Vagina (tissue), 2 donors: Measurements from ENCODE around the gene SRRT. TPM values are rescaled to one million over a fixed set of nuclear protein-coding genes. Genes with fewer than 3 reads are reported as not detected.

Experiments used
- DNase-seq, 2 donors: peaks; one replicate each; pipeline ENCODE4 v3.0.0-alpha.2; 2017; ENCODE audit errors: extremely low spot score in 2 of 2
- H3K27ac ChIP-seq: fragments of 200-600 bp; sonication (generic); one replicate; pipeline ENCODE4 v1.5.1; 2019
- H3K27me3 ChIP-seq: fragments of 200-600 bp; sonication (generic); one replicate; pipeline ENCODE4 v1.5.1; 2019
- H3K36me3 ChIP-seq, 2 donors: fragments of 200-600 bp; sonication (generic); one replicate each; pipeline ENCODE4 v1.5.1; 2017 to 2019
- H3K4me1 ChIP-seq: fragments of 200-600 bp; sonication (generic); one replicate; pipeline ENCODE4 v1.5.1; 2019
- H3K4me3 ChIP-seq, 2 donors: fragments of 200-600 bp; sonication (generic); 1 replicate in 1 of 2; 2 replicates in 1 of 2; pipeline ENCODE4 v1.5.1; 2016 to 2019
- H3K9me3 ChIP-seq: fragments of 200-600 bp; sonication (generic); one replicate; pipeline ENCODE4 v1.5.1; 2019
- POLR2A ChIP-seq, 2 donors: fragments of 450-650 bp; IDR thresholded peaks; one replicate each; pipeline ENCODE4 v1.6.1; 2017; ENCODE audit warnings: antibody characterized with exemption in 2 of 2, mild to moderate bottlenecking in 2 of 2, moderate library complexity in 2 of 2
- POLR2AphosphoS5 ChIP-seq, 2 donors: sonication (generic); formaldehyde crosslinking; IDR thresholded peaks; one replicate each; pipeline ENCODE4 v1.9.0; 2017; ENCODE audit warnings: antibody characterized with exemption in 2 of 2, mild to moderate bottlenecking in 2 of 2, low read depth in 1 of 2; ENCODE audit not compliant: insufficient read depth in 1 of 2
- intact Hi-C: fragments of 100-400 bp; cut with DNase I; formaldehyde crosslinking; loops from one replicate; pipeline ENCODE4 v1.15.1; 2023
- total RNA-seq: library from RNA; depleted of rRNA; stranded (reverse); fragments of >200 nt; gene quantifications from one replicate; pipeline ENCODE4 v1.2.3, GENCODE V29; 2016
- TF ChIP-seq, protein P1 (sequence below), 3 experiments: fragments of 450-650 bp in 2 of 3; fragments of 200-600 bp in 1 of 3; sonication (generic) in 1 of 3; IDR thresholded peaks; one replicate each; pipeline ENCODE4 v1.5.1; 2017 to 2019; ENCODE audit warnings: antibody characterized with exemption in 3 of 3, mild to moderate bottlenecking in 2 of 3, moderate library complexity in 2 of 3

SRRT gene
- total RNA-seq, 1 donor from 2014 or later, result 96.5 TPM

DNA sequence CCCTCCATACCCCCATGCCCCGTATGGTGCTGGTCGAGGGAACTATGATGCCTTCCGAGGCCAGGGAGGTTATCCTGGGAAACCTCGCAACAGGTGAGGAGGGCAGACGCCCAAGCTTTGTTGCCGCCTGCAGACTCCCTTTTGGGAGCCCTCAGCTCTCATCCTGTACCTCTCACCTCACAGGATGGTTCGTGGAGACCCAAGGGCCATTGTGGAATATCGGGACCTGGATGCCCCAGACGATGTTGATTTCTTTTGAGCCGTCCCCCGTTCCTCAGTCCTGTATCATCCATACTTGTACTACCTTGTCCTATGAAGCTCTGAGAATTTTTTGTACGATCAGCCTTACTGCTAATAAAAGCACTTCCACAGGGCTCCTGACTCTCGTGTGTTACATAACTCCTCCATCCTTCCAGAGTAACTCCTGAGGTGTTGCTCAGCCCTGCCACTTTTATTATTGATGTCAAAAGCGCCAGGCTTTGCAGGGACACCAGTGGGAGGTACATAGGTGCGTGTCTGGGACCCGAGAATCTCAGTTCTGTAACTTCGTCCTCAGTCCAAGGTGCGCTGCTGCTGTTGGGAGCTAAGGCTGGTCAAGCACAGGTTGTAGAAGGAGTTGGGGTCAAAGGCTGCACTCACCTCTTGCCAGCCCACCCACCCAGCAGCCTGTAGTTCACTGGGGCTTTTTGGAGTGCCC is 13.5 kb downstream of the SRRT start:
- TF ChIP-seq, protein P1, sequence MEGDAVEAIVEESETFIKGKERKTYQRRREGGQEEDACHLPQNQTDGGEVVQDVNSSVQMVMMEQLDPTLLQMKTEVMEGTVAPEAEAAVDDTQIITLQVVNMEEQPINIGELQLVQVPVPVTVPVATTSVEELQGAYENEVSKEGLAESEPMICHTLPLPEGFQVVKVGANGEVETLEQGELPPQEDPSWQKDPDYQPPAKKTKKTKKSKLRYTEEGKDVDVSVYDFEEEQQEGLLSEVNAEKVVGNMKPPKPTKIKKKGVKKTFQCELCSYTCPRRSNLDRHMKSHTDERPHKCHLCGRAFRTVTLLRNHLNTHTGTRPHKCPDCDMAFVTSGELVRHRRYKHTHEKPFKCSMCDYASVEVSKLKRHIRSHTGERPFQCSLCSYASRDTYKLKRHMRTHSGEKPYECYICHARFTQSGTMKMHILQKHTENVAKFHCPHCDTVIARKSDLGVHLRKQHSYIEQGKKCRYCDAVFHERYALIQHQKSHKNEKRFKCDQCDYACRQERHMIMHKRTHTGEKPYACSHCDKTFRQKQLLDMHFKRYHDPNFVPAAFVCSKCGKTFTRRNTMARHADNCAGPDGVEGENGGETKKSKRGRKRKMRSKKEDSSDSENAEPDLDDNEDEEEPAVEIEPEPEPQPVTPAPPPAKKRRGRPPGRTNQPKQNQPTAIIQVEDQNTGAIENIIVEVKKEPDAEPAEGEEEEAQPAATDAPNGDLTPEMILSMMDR (IDR thresholded peaks at IDR 0.05), result no peak
- TF ChIP-seq POLR2A (IDR thresholded peaks at IDR 0.05), result no peak
- Histone ChIP-seq H3K4me3 (peak overlapping the region; percentile 63 to 90), H3K4me1 (peaks cover 34% of the 10 kb centered on the region), H3K27ac (peak overlapping the region; percentile 62), H3K27me3 (no peaks in the 10 kb centered on the region), H3K9me3 (no peaks in the 10 kb centered on the region), H3K36me3 (peaks cover 6 to 49% of the 10 kb centered on the region in 2 donors)
- intact Hi-C loops, result no loop called here
- DNase-seq, result no peak

DNA sequence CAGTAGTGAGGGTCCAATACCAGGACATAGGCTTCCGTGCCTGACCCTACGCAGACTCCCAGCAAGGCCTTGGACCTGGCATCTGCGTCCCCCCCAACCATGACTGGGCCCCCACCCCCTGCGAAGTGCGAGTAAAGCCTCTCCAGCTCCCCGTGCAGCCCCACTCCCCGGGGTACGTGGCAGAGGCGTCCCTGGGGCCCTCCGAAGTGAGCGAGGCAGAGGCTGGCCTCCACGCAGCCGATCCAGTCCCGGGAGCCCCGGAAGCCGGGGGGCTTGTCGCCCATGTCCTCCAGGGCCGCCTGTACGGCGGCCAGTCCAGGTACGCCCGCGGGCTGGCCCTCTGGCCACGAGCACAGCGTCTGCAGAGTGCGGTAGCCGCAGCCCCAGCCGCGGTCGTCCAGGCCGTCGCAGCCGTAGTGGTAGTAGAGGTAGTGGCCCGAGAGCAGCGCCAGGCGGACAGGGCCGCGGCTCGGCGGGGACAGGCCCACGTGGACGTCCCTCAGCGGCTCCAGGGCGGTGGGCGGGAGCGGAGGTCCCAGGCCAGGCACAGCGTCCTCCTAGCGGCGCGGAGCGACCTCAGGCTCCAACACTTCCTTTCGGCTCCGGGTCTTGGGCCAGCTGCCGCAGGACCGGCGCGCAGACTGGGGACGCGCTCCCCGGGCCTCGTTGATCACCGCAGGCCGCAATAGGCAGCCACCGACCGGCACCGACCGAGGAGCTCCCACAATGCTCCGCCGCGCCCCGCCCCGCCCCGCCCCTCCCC is 14.3 kb downstream of the SRRT start, which contains the start of gene UFSP1:
Gene UFSP1, minus strand, starts transcription at position 728 of the 763 bp plus-strand sequence. Its CDS starts 444 bp downstream, at position 284.
- Histone ChIP-seq H3K9me3 (no peaks in the 10 kb centered on the region), H3K4me1 (peaks cover 34% of the 10 kb centered on the region), H3K36me3 (peaks cover 6 to 41% of the 10 kb centered on the region in 2 donors), H3K27ac (peak within 1 kb of the TSS; percentile 93), H3K4me3 (peak within 1 kb of the TSS; percentile 63 to 90), H3K27me3 (no peaks in the 10 kb centered on the region)
- no peak for TF ChIP-seq POLR2AphosphoS5 (IDR thresholded peaks at IDR 0.05; ENCODE audit: insufficient read depth in 1 of 2, low read depth in 1 of 2)
- TF ChIP-seq, protein P1 (IDR thresholded peaks at IDR 0.05), result no peak
- no peak for TF ChIP-seq POLR2A (IDR thresholded peaks at IDR 0.05)
- intact Hi-C loops, result no loop called here
- no peak for DNase-seq

GRCh38 chr7:100890653-100891567 is 16.0 kb downstream of the SRRT start:
- H3K4me1 ChIP-seq, result peaks cover 51% of the 10 kb centered on the region
- no peak for DNase-seq
- intact Hi-C loops, result no loop called here

GRCh38 chr7:100891568-100892247 is 16.8 kb downstream of the SRRT start:
- H3K9me3 ChIP-seq, result no peaks in the 10 kb centered on the region
- DNase-seq, result no peak
- intact Hi-C loops, result no loop called here
- H3K36me3 ChIP-seq, result peaks cover 0 to 16% of the 10 kb centered on the region in 2 donors
- H3K4me3 ChIP-seq, result peak overlapping the region in 1 of 2 donors; percentile 90
- H3K27ac ChIP-seq, result peak overlapping the region; percentile 93
- TF ChIP-seq, protein P1 (IDR thresholded peaks at IDR 0.05), result no peak
- TF ChIP-seq POLR2AphosphoS5 (IDR thresholded peaks at IDR 0.05; ENCODE audit: insufficient read depth in 1 of 2, low read depth in 1 of 2) (no peak), POLR2A (IDR thresholded peaks at IDR 0.05) (no peak)
- no peaks in the 10 kb centered on the region for H3K27me3 ChIP-seq
- H3K4me1 ChIP-seq, result peaks cover 59% of the 10 kb centered on the region

More at GRCh38 chr7:100890653-100891567, 16.0 kb downstream of the SRRT start:
- H3K4me3 ChIP-seq, result peak overlapping the region; percentile 63 to 90
- peaks cover 0 to 24% of the 10 kb centered on the region in 2 donors for H3K36me3 ChIP-seq
- TF ChIP-seq, protein P1 (IDR thresholded peaks at IDR 0.05), result no peak
- no peak for TF ChIP-seq POLR2A (IDR thresholded peaks at IDR 0.05)
- TF ChIP-seq POLR2AphosphoS5 (IDR thresholded peaks at IDR 0.05; ENCODE audit: insufficient read depth in 1 of 2, low read depth in 1 of 2), result no peak
- H3K27ac ChIP-seq, result peak overlapping the region; percentile 93
- H3K27me3 ChIP-seq, result no peaks in the 10 kb centered on the region
- H3K9me3 ChIP-seq, result no peaks in the 10 kb centered on the region
